ENCODE results near the gene SYNPO2. TPM values are rescaled to one million over a fixed set of nuclear protein-coding genes. Genes with fewer than 3 reads are reported as not detected.

Gene SYNPO2
- total RNA-seq, 2 experiments from 2014 or later = 0.13 to 0.15 TPM

DNA sequence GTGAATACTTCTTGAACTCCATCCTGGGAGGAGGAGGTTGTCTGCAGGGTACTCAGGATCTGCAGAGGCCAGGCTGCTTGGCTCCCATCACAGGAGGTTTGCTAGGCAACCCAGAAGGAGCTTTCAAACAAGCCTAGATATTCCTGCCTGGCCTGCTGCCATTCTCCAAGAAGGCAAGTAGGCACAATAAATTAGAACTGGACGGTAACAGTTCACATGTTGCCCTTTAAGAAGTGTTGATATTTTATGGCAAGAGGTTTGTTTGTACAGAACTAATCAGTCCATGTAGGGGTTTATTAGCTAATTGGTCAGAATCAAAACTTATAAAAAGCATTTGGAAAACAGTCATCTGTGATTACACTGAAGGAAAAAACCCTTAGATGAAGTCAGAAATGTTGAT is 39.3 kb downstream of the SYNPO2 start:
- CTCF ChIA-PET = interaction anchor here (0.7 kb wide), 1 partner anchor 97 kb away, joined by 3 read pairs; no protein-coding TSS in a partner anchor
- POLR2A ChIA-PET = no interaction called here

DNA sequence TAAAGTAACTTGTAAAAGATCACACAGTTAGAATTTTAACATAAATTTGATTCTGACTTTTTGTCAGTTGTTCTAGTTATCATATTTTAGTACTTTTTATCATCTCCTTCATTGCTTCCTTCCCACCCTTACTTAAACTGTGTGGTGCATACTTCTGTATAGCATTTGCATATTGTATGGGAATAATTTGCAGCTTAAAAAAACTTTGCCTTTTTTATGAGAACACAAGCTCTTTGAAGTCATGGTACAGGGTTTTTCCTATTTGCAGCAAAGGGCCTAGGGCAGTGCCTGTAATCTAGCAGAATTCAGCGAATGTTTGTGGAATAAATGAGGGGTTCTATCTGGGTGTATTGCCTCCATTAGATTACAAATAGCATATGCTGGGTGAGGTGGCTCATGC is 41.6 kb downstream of the SYNPO2 start:
- POLR2A ChIA-PET = no interaction called here
- CTCF ChIA-PET = no interaction called here

DNA sequence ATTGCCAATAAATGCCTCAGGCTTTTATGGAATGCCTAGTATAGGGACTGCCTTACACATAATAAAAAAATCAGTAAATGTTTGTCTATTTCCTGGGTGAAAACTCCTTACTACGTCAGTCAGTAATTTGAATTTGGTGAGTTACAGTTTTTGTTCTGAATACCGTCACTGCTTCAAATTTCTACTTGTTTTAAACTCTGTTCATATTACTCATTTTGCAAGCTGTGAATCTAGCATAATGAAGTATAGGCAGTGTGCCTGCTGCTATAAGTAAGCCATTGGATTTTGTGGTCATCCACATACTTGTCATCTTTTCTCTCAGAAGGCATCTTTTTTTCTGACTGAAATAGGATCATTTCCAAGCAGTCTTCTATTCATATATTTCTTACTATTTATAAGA is 43.1 kb downstream of the SYNPO2 start:
- POLR2A ChIA-PET = no interaction called here
- CTCF ChIA-PET = no interaction called here

DNA sequence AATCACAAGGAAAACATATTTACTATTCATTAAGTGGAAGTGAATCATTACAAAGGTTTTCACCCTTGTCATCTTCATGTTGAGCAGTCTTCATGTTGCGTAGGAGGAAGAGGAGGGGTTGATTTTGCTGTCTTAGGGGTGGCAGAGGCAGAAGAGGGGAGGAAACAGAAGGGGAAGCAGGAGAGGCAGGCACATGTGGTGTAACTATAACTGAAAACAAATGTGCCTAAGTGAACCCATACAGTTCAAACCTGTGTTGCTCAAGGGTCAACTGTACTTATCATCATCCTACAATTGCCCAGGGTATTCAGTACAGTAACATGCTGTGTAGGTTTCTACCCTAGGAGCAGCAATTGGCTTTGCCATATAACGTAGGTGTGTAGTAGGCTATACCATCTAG is 47.2 kb downstream of the SYNPO2 start:
- POLR2A ChIA-PET = no interaction called here
- CTCF ChIA-PET = no interaction called here

DNA sequence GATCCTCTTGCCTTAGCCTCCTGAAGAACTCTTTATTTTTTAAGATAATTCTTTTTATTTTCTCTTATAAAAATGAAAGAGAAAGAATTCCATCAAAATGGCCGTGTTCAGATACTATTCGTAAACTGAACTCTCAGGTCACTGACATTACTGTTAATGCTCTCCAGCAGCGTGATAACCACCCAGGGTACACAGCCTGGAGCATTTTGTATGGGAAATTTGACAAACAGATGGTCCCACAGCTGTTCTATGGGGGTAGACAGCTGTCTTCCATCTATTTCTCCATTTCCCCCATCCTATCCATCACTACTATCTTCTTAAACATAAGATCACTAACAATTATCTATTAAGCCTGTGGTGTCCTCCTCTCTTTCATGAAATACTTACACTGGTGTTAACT is 47.8 kb downstream of the SYNPO2 start:
- ChIA-PET CTCF (no interaction called here), POLR2A (no interaction called here)

DNA sequence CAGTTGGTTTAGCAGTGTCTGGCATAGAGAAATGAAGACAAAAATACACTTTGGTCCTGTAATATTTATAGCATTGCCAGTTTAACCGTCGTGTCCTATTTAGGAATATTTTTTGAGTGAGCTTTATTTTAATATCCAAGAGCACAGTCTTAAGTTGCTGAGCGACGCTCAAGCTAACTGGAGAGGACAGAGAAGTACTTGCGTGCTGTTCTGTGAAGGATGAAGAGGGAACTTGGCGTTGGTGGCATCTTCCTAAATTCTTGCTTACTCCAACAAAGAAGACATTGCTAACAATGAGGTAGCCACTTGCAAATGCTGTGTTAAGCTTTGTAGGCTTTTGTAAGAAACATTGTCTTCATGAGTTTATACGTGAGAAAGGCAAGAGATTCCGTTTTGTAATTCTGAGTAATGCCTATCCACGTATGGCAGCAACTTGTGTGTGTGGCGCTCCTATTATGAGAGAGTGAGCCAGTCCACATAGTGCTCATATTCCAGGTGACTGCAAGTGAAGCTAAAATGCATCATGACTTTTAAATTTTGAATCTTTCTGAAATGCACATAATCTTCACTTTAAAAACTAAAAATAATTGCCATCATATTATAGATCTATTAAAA is 50.6 kb downstream of the SYNPO2 start:
- ChIA-PET CTCF (no interaction called here), POLR2A (no interaction called here)

DNA sequence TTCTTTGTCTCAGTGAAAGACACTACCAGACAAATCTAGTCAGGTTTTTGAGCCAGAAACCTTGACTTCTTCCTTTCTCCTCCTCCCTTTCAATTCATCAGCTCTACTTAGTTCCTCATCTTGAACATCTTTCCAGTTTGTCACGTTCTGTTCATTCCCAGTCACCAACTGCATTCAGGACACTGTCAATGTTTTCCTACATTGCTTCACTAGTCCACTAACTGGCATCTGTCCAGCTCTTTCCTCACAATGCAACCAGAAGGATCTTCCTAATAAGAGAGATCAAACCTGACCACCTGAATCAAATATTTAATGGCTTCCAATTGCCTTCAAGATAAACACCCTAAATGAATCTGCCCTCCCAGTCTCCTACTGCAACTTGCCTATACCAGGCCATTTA is 52.5 kb downstream of the SYNPO2 start:
- ChIA-PET CTCF (no interaction called here), POLR2A (no interaction called here)

DNA sequence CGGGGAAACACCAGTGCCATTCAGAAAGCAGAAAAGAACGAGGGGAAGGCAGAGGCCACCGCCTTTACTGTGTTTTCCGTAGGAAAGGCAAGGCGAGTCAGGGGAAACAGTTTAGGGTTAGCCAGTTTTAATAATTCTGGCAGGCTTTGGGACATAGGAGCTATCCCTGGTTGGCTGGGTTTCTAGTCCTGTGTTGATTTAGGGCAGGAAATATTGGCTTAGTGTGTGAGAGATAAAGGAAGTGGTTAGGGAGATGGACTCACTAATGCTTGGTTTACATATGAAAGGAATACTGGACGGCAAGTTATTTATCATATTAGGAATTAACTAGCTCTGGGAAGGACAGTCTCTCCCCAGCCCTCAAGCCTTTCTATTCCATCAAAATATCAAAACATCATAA is 53.1 kb downstream of the SYNPO2 start:
- ChIA-PET CTCF (no interaction called here), POLR2A (no interaction called here)

DNA sequence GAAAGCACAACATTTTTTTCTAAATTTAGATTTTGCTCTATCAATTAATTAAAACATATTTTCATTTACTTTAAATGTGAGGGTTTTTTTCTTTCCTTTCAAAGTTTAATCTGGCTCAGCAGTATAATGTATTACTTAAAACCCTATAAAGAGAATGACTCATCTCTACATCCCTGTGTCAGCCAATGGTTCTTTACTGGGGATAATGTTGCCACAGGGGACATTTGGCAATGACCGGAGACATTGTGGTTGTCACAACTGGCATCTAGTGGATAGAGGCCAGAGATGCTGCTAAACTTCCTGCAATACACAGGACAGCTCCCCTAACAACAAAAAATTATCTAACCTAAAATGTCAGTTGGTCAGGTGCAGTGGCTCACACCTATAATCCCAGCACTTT is 53.8 kb downstream of the SYNPO2 start:
- CTCF ChIA-PET = no interaction called here

DNA sequence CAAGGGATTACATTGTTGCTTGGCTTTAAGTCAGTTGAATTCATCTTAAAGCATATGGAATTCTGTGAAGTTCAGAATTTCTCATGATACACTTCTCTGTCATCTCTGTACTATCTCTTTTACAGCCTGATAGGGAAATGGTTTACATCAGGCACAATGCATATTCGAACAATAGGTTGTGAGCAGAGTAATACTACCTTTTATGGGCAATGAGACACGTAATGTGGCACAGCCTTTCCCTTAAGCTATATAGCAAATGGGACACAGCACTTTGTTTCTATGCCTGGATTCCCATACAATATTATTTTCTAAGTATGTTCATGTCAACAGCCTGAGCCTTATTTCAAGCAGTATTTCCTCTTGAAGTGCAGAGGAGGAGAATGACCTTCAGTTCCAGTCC is 58.4 kb downstream of the SYNPO2 start:
- CTCF ChIA-PET = no interaction called here

More for the DNA sequence above, 53.8 kb downstream of the SYNPO2 start:
- POLR2A ChIA-PET = no interaction called here

DNA sequence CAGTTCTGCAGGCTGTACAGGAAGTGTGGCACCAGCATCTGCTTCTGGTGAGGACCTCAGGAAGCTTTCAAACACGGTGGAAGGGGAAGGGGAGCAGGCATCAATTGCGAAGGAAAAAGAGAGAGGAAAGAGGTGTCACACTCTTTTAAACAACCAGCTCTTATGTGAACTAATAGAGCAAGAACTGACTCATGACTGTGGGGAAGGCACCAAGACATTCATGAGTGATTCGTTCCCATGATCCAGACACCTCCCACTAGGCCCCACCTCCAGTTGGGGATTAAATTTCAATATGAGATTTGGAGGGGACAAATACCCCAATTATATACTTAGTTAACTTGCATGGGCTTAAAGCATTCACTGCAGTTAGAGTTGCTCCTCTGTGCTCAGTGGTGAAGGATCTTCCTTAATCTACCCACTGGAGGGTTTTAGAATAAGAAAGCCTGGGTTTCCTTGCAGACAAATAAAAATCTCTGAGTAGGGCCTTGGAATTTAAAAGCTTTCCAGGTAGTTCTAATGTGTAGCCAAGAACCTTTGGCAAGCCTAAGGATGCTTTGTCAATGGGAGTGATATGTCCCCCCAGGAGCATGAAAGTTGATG is 60.0 kb downstream of the SYNPO2 start:
- ChIA-PET CTCF (no interaction called here), POLR2A (no interaction called here)

More for the DNA sequence above, 58.4 kb downstream of the SYNPO2 start:
- POLR2A ChIA-PET = no interaction called here

DNA sequence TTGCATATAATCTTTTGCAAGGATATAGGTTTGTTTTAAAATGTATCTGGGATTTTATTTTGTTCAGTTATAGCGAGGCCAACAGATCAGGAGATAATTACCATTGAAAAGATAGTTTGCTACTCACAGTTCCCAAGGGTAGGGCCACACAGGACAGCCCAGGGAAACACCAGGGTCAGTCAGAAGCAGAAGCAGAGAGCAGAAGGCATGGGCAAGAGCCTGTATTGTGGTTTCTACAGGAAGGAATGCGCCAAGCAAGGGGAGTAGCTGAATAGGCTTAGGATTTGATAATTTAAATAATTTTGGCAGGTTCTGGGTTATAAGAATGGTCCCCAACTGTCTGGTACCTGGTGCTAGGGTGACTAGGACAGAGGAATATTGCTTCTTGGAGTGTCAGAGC is 61.6 kb downstream of the SYNPO2 start:
- POLR2A ChIA-PET = no interaction called here
- CTCF ChIA-PET = no interaction called here

DNA sequence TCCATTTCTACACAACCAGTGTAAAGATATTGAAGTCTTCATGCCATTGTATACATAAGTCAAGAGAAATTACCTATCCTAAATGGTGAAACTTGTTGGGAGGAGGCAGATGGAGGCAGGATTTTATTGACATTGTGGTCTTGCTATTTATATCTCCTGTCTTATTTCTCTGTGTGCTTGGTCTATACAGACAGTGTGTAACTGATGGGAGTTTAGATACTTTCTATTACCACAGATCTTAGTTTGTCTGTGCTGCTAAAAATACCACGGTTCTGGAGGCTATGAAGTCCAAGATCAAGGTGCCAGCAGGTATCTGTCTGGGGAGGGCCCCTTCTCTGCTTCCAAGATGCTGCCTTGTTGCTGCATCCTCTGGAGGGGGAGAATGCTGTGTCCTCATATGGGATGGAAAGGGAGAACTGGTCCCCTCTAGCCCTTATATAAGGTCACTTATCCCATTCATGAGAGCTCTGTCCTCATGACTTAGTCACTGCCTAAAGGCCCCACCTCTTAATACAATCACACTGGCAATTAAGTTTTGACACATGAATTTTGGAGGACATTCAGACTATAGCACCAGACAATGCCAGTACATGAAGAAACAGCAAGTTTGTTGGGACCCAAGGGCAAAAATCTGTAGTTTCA is 62.4 kb downstream of the SYNPO2 start:
- ChIA-PET CTCF (no interaction called here), POLR2A (no interaction called here)

DNA sequence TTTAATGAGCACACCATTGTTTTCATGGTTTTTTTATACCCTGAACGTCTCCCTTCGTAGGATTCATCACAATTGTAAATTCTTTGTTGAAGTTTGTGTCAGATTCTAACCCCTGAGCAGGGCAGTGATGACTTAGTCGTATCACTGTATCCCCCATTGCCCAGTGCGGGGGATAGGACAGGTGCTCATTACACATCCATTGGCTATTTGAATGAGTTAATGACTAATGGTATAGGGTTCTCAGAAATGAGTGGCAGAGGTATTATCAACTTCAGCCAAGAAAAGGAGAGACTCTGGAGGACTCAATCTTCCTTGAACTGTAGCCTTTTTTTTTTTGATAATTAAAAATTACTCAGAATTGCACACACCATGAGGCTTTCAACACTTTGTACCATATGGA is 64.6 kb downstream of the SYNPO2 start:
- ChIA-PET POLR2A (no interaction called here), CTCF (no interaction called here)

DNA sequence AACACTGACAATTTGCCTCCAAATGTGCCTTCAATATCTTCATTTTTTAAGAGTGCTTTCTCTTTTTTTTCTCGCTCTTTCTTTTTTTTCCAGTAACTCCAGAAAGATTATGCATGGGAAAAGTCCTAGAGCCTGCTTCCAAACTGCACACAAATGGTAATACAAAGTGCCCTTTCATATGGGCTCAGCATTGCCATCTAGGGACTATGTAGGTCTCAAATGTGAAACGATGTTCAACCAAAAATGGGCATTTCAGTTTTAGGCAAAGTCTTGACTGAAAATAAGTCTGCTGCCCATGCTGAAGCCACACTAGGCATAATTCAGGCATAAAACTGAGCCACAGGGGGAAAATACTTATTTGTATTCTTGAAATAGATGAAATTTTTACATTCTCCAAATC is 65.6 kb downstream of the SYNPO2 start:
- CTCF ChIA-PET = no interaction called here
- POLR2A ChIA-PET = no interaction called here

DNA sequence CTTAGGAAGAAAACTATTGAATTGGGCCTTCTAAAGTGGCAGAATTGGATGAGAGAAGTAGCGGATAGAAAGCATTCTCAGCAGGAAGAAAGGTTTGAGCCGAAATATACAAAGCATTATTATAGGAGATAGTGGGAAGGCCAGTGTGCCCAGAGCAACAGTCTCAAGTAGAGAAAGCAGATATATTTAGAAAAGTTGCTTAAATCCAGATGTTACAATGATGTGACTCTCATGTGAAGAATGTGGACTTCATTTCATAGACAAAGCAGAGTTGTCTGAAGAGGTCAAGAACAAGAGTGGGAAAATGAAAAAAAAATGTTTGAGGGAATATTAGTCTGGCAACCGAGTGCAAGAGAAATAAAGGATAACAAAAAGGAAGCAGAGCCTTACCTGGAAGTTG is 66.9 kb downstream of the SYNPO2 start:
- POLR2A ChIA-PET = no interaction called here
- CTCF ChIA-PET = no interaction called here

DNA sequence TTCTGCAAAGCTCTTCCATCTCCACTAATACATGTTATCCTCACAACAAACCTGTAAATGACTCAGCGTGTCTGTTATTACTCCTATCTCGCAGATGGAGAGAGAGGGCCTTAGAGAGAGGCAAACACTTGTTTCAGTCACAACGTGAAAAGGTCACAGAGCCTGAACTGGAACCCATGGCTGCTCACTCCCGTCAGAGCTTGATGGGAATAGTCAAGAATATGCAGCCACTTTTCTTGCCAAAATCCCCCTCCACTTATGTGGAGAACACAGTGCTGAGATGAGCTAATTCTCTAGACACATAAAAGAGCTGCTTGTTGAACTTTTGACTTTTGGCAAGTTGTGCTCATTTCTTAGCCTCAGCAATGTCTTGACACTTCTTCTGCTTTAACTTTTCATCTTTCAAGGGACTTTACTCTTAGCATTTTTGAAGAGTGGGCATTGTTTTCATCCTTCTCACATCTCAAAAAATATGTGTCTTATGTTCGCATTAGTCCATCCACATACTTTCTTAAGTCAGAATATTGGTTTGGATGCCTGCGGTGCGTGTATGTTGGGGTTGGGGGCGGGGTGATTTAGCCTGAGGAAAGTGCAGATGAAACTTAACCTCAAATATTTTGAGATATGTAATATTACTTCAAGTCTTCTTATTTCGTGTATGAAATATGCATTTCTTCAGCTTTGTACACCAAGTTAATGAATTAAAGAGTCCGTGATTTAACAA is 69.2 kb downstream of the SYNPO2 start:
- ChIA-PET CTCF (no interaction called here), POLR2A (no interaction called here)

DNA sequence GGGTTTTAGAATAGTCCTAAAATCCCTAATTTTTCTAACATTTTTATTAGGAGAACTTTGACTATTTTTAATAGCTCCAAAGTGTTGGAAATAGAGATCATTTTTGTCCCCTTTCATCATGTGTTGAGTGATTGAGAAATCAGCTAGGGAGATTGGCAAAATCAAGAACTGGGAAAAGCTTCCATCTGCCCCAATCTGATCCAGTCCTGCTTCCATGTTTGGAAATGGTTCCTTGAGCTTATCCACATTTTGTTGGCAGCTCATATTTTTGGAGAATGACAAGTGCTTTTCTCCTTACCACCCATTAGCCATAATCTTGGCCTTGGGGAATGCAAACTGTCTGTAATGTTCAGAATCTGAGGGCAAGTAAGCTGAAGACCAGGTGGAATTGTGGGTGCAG is 73.9 kb downstream of the SYNPO2 start:
- ChIA-PET POLR2A (no interaction called here), CTCF (interaction anchor here (0.6 kb wide), 1 partner anchor 102 kb away, joined by 3 read pairs; no protein-coding TSS in a partner anchor)

DNA sequence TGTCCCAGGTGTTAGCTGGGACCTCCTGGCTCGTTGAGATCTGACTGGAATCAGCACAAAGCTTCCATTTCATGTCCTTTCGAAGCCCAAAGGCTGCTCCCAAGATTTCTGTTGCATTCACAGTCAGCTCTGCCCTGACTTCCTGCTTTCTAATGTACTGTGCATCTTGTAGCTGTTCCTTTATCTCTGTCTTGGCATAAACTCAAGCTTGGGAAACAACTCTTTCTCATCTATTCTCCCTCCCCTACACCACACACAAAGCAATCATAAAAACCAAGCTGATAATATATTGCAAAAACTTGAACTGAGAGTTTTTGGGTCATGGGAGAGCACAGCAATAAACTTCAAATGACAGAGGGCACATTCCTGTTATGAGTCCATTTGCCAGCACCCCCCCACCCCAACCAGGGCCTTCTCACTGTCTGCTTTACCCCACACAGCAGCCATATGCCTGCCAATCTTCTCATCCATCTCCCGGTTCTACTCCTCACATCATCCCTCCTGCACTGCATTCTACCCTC is 76.3 kb downstream of the SYNPO2 start:
- CTCF ChIA-PET = no interaction called here
- POLR2A ChIA-PET = no interaction called here

DNA sequence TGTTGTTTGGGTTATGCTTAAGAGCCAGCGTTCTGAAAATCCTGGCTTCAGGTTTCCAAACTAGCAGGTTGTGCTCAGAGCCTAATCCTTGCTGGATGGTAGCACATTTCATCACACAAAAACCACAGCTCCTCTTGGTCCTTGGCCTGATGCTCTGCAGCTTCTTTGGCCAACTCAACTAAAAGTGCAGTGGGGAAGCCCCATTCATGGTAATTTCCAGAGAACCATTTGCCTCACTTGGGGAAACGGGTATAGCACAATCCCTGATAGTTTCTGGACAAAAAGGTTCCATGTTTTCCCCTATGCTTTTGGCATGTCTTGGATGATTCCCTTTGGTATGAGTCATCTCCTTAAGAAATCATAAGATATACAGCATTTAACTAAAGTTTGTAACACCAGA is 78.7 kb downstream of the SYNPO2 start:
- CTCF ChIA-PET = interaction anchor here (0.7 kb wide), 1 partner anchor 1986 kb away, joined by 4 read pairs; no protein-coding TSS in a partner anchor
- POLR2A ChIA-PET = no interaction called here

DNA sequence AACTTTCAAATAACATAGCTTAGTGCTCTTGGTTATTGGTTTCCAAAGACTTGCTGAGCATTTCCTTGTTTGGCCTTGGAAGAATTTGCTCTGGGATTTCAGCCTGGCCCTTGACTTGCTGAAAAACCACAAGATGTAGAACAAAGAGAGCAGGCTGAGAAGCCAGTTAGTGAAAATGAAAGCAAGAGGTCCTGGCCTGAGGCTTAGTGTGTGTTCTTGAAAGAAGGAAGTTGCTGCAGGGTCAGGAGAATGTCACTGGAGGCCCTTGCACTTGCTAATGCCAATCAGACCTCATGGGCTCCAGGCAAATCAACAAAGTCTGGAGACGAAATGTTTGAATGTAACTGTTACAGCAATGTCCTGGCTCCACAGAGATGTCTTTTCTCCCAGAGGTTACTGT is 79.4 kb downstream of the SYNPO2 start:
- POLR2A ChIA-PET = no interaction called here
- CTCF ChIA-PET = interaction anchor here (0.7 kb wide), 1 partner anchor 1987 kb away, joined by 4 read pairs; no protein-coding TSS in a partner anchor

Measured in activated CD8-positive, alpha-beta memory T cell treated with anti-CD3 and anti-CD28 coated beads for 36 hours (primary cell).